NCI-H748 (cell line): ENCODE data around the gene GPR107.
A peak's percentile ranks its signal among the peaks of the same experiment; 100 is the strongest.

ENCODE experiments used
- DNase-seq: peaks from one replicate; lab custom pipeline; 2025; ENCODE audit not compliant: unreplicated experiment; lab: John Stamatoyannopoulos, UW

Gene GPR107

GRCh38 chr9:130053109-130053503 is 600 bp upstream of the GPR107 start:
- DNase-seq, result no peak

- DNase-seq, result peak; percentile 22
These were observed 650 bp downstream of the GPR107 start for GRCh38 chr9:130054325-130054786.

- DNase-seq, result no peak
These were observed 1.1 kb downstream of the GPR107 start for GRCh38 chr9:130054820-130055219.

- no peak for DNase-seq
These were observed 4.4 kb downstream of the GPR107 start for GRCh38 chr9:130058154-130058553.

GRCh38 chr9:130058887-130059286 is 5.2 kb downstream of the GPR107 start:
- no peak for DNase-seq

GRCh38 chr9:130060296-130060695 is 6.6 kb downstream of the GPR107 start:
- no peak for DNase-seq

- no peak for DNase-seq
These were observed 9.0 kb downstream of the GPR107 start for GRCh38 chr9:130062750-130063149.

- DNase-seq, result no peak
These were observed 10.9 kb downstream of the GPR107 start for GRCh38 chr9:130064621-130065020.

- DNase-seq, result no peak
These were observed 15.3 kb downstream of the GPR107 start for GRCh38 chr9:130069048-130069447.

- DNase-seq, result no peak
These were observed 19.0 kb downstream of the GPR107 start for GRCh38 chr9:130072515-130073235.

GRCh38 chr9:130073373-130073772 is 19.7 kb downstream of the GPR107 start:
- no peak for DNase-seq

GRCh38 chr9:130078547-130078946 is 24.8 kb downstream of the GPR107 start:
- DNase-seq, result no peak

GRCh38 chr9:130084337-130084736 is 30.6 kb downstream of the GPR107 start:
- no peak for DNase-seq

GRCh38 chr9:130088051-130088450 is 34.3 kb downstream of the GPR107 start:
- DNase-seq, result no peak

GRCh38 chr9:130089141-130089540 is 35.4 kb downstream of the GPR107 start:
- DNase-seq, result no peak

GRCh38 chr9:130090915-130091314 is 37.2 kb downstream of the GPR107 start:
- no peak for DNase-seq

GRCh38 chr9:130092910-130093309 is 39.2 kb downstream of the GPR107 start:
- no peak for DNase-seq

GRCh38 chr9:130095872-130096271 is 42.2 kb downstream of the GPR107 start:
- no peak for DNase-seq

- no peak for DNase-seq
These were observed 47.0 kb downstream of the GPR107 start for GRCh38 chr9:130100681-130101080.

- no peak for DNase-seq
These were observed 48.2 kb downstream of the GPR107 start for GRCh38 chr9:130101915-130102314.

GRCh38 chr9:130104491-130105193 is 50.9 kb downstream of the GPR107 start:
- DNase-seq, result no peak

- DNase-seq, result no peak
These were observed 53.1 kb downstream of the GPR107 start for GRCh38 chr9:130106860-130107233.
